ENCODE measurements around the gene LIX1. TPM values are rescaled to one million over a fixed set of nuclear protein-coding genes. Genes with fewer than 3 reads are reported as not detected.

The LIX1 gene
- total and polyA plus RNA-seq, 2 of the 8 experiments (the other 6 are each of a cell fraction or from before 2014, with no cell fraction given) = 0.26 to 0.45 TPM

DNA sequence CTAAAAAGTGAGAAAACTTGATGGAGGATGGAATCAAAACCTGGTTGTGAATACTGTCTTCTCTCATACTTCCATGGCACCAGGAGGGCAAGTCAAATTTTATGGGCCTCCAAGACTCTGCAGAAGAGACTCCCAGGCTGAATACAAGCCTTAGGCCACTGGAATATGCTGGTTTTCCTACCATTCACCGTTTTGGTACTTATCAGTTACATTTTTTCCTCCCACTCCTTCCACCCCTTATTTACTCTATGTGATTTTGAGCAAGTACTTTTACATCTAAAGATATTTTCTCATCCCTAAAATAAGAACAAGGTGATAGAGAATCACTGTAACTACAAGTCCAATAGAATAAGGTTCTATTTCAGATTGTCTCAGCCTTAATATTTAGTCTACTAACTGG lies 8.0 kb upstream of the LIX1 start:
- Histone ChIP-seq H2BK12ac (ENCODE audit: low read depth, low read length) (no peak overlapping the region), H3K4ac (replicated peaks; ENCODE audit: insufficient read length, low read depth, low read length) (no peak overlapping the region), H3K18ac (ENCODE audit: extremely low read depth, low read length) (no peak overlapping the region), H4K91ac (replicated peaks; ENCODE audit: insufficient read length, low read length) (no peak overlapping the region), H3K27me3 (replicated peaks in 1 of 4; ENCODE audit: control insufficient read depth in 3 of 4, extremely low read depth in 1 of 4, insufficient read depth in 3 of 4, low read length in 3 of 4) (no peaks in the 10 kb centered on the region), H3K14ac (ENCODE audit: insufficient read length) (no peak overlapping the region), H2AFZ (ENCODE audit: low read length) (no peak overlapping the region), H3K27ac (ENCODE audit: low read depth, low read length) (no peak overlapping the region), H3K9me3 (ENCODE audit: insufficient read depth in 2 of 2, low read depth in 1 of 2, low read length in 1 of 2) (no peaks in the 10 kb centered on the region), H3K9ac (replicated peaks in 1 of 4; ENCODE audit: extremely low read depth in 1 of 4, low read depth in 3 of 4, low read length in 3 of 4) (no peak overlapping the region), H3K4me2 (ENCODE audit: insufficient read depth in 1 of 2, low read depth in 2 of 2, low read length in 2 of 2) (no peak overlapping the region), H4K8ac (ENCODE audit: extremely low read depth, insufficient read depth, low read length) (no peak overlapping the region), H4K20me1 (replicated peaks in 1 of 2; ENCODE audit: control insufficient read depth in 1 of 2, insufficient read depth in 2 of 2, low read length in 2 of 2) (no peaks in the 10 kb centered on the region), H2AK5ac (ENCODE audit: low read depth, low read length) (no peak overlapping the region), H3K23me2 (ENCODE audit: low read depth, low read length) (no peaks in the 10 kb centered on the region), H3K79me1 (ENCODE audit: low read depth, low read length) (no peaks in the 10 kb centered on the region), H3K4me1 (replicated peaks in 1 of 4; ENCODE audit: control insufficient read depth in 3 of 4, insufficient read depth in 4 of 4, low read length in 3 of 4) (no peaks in the 10 kb centered on the region), H3K56ac (replicated peaks; ENCODE audit: insufficient read length, low read depth, low read length) (no peak overlapping the region), H3K23ac (ENCODE audit: insufficient read length) (no peak overlapping the region), H2BK15ac (ENCODE audit: low read length) (no peak overlapping the region), H3K36me3 (ENCODE audit: control insufficient read depth in 2 of 4, insufficient read depth in 4 of 4, low read length in 3 of 4) (no peaks in the 10 kb centered on the region), H2BK5ac (ENCODE audit: low read depth, low read length) (no peak overlapping the region), H2BK20ac (ENCODE audit: low read length) (no peak overlapping the region), H4K5ac (ENCODE audit: insufficient read length, low read depth, low read length) (no peak overlapping the region), H3K79me2 (ENCODE audit: control insufficient read depth in 1 of 2, insufficient read depth in 2 of 2, low read length in 2 of 2) (no peaks in the 10 kb centered on the region), H3K4me3 (ENCODE audit: extremely low read depth in 1 of 4, insufficient read depth in 2 of 4, low read depth in 3 of 4, low read length in 4 of 4) (no peak overlapping the region), H2BK120ac (replicated peaks; ENCODE audit: low read depth, low read length) (no peak overlapping the region)
- FAIRE-seq (no peak), DNase-seq (ENCODE audit: low read depth in 1 of 2, low spot score in 2 of 2) (no peak)
- ChIA-PET CTCF (ENCODE audit: partially characterized antibody) (interaction anchor here (0.9 to 1.7 kb wide), 5 partner anchors 8 to 403 kb away, joined by 3 to 6 read pairs (median 3); partner anchors contain the start of gene LIX1), POLR2A (ENCODE audit: partially characterized antibody) (interaction anchor here (1.2 kb wide), 1 partner anchor 10 kb away, joined by 5 read pairs; no protein-coding TSS in a partner anchor)
- WGBS, 2 experiments (ENCODE audit: extremely low coverage in 1 of 2, insufficient coverage in 1 of 2, insufficient read length in 1 of 2, insufficient replicate concordance in 2 of 2, low coverage in 1 of 2, low lambda C conversion rate in 2 of 2, missing lambda C conversion rate in 1 of 2) = 87% methylated on average over 1 of the region's 1 CpG; no CpG with 5 or more reads in 1 of the 2 experiments
- TF ChIP-seq SP1 (IDR thresholded peaks at IDR 0.05; ENCODE audit: low read depth, low read length) = no peak
- TF ChIP-seq EZH2 (IDR thresholded peaks at IDR 0.05; ENCODE audit: low read depth, low read length, severe bottlenecking) = no peak
- no peak for TF ChIP-seq SIRT6 (IDR thresholded peaks at IDR 0.05; ENCODE audit: low read length)
- no peak for TF ChIP-seq CBX8 (IDR thresholded peaks at IDR 0.05; ENCODE audit: borderline replicate concordance, low read depth, low read length)
- TF ChIP-seq SUZ12 (IDR thresholded peaks at IDR 0.05; ENCODE audit: low read length) = no peak
- no peak for TF ChIP-seq TCF12 (IDR thresholded peaks at IDR 0.05; ENCODE audit: low read depth, low read length)
- TF ChIP-seq RXRA (IDR thresholded peaks at IDR 0.05; ENCODE audit: insufficient read depth, low read depth, low read length) = no peak
- no peak for TF ChIP-seq FOSL1 (IDR thresholded peaks at IDR 0.05; ENCODE audit: insufficient read depth, low read depth, low read length)
- TF ChIP-seq, protein P1, sequence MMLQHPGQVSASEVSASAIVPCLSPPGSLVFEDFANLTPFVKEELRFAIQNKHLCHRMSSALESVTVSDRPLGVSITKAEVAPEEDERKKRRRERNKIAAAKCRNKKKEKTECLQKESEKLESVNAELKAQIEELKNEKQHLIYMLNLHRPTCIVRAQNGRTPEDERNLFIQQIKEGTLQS (IDR thresholded peaks at IDR 0.05; ENCODE audit: insufficient read depth, low read depth, low read length) = no peak
- no peak for TF ChIP-seq PHF8 (conservative IDR thresholded peaks at IDR 0.05; ENCODE audit: low read depth, low read length)
- no peak for TF ChIP-seq HDAC6 (IDR thresholded peaks at IDR 0.05; ENCODE audit: low read depth, low read length)
- TF ChIP-seq BCL11A (IDR thresholded peaks at IDR 0.05; ENCODE audit: low read depth in 2 of 2, low read length in 2 of 2) = no peak
